ENCODE results near the gene STBD1. TPM values are rescaled to one million over a fixed set of nuclear protein-coding genes. Genes with fewer than 3 reads are reported as not detected.

Gene STBD1
- total and polyA plus RNA-seq, 9 of the 15 experiments (the other 6 are each of a cell fraction or from before 2014, with no cell fraction given) = 0.08 to 0.64 (median 0.27) TPM; not detected in 2

DNA sequence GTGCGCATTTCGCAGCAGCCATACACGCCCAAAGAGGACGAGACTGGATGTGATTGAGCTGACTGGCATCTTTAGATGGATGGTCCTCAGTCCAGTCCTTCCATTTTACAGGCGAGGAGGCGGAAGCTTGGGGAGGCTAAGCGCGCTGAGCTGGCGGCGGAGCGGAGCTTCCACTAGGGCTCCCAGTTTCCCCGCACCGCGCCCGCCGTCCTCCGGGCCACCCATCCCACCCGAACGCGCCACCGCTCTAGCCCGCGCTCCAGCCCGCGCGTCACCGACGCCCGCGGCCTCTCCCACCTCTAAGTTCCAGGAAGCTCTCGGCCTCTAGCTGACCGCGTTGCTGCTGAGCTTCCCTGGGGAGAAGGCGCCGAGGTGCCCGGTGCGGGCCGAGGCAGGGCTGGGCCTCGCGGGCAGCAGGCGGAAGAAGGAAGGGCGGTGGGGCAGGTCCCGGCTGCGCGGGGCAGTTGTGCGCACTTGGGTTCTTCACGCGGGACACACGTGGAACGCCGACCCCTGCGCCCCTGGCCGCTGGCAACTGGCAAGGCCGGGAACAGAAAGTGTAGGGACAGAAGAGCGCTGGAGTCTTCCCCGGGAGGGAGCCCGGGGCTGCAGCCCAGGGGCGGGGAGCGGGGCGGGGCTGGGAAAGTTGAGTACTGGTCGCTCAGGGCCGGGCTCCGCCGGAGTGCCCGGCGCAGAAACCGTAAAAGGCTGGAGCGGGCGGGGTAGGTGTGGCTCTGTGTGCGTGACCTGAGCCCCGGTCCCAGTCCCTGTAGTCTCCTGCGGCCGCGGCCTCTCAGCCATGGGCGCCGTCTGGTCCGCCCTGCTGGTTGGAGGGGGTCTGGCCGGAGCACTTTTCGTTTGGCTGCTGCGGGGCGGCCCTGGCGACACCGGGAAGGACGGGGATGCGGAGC, at the start of gene STBD1 (continued):
- TF ChIP-seq, protein P1, sequence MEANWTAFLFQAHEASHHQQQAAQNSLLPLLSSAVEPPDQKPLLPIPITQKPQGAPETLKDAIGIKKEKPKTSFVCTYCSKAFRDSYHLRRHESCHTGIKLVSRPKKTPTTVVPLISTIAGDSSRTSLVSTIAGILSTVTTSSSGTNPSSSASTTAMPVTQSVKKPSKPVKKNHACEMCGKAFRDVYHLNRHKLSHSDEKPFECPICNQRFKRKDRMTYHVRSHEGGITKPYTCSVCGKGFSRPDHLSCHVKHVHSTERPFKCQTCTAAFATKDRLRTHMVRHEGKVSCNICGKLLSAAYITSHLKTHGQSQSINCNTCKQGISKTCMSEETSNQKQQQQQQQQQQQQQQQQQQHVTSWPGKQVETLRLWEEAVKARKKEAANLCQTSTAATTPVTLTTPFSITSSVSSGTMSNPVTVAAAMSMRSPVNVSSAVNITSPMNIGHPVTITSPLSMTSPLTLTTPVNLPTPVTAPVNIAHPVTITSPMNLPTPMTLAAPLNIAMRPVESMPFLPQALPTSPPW (CRISPR knock-in tag; IDR thresholded peaks at IDR 0.05) = peak; percentile 33; the same call in 1 of the 2 replicates
- no peak for TF ChIP-seq ZNF695 (CRISPR knock-in tag; IDR thresholded peaks at IDR 0.05)
- no peak for TF ChIP-seq PHB (CRISPR knock-in tag; IDR thresholded peaks at IDR 0.05)
- TF ChIP-seq, protein P2, sequence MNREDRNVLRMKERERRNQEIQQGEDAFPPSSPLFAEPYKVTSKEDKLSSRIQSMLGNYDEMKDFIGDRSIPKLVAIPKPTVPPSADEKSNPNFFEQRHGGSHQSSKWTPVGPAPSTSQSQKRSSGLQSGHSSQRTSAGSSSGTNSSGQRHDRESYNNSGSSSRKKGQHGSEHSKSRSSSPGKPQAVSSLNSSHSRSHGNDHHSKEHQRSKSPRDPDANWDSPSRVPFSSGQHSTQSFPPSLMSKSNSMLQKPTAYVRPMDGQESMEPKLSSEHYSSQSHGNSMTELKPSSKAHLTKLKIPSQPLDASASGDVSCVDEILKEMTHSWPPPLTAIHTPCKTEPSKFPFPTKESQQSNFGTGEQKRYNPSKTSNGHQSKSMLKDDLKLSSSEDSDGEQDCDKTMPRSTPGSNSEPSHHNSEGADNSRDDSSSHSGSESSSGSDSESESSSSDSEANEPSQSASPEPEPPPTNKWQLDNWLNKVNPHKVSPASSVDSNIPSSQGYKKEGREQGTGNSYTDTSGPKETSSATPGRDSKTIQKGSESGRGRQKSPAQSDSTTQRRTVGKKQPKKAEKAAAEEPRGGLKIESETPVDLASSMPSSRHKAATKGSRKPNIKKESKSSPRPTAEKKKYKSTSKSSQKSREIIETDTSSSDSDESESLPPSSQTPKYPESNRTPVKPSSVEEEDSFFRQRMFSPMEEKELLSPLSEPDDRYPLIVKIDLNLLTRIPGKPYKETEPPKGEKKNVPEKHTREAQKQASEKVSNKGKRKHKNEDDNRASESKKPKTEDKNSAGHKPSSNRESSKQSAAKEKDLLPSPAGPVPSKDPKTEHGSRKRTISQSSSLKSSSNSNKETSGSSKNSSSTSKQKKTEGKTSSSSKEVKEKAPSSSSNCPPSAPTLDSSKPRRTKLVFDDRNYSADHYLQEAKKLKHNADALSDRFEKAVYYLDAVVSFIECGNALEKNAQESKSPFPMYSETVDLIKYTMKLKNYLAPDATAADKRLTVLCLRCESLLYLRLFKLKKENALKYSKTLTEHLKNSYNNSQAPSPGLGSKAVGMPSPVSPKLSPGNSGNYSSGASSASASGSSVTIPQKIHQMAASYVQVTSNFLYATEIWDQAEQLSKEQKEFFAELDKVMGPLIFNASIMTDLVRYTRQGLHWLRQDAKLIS (CRISPR knock-in tag; IDR thresholded peaks at IDR 0.05) = no peak
- TF ChIP-seq, protein P3, sequence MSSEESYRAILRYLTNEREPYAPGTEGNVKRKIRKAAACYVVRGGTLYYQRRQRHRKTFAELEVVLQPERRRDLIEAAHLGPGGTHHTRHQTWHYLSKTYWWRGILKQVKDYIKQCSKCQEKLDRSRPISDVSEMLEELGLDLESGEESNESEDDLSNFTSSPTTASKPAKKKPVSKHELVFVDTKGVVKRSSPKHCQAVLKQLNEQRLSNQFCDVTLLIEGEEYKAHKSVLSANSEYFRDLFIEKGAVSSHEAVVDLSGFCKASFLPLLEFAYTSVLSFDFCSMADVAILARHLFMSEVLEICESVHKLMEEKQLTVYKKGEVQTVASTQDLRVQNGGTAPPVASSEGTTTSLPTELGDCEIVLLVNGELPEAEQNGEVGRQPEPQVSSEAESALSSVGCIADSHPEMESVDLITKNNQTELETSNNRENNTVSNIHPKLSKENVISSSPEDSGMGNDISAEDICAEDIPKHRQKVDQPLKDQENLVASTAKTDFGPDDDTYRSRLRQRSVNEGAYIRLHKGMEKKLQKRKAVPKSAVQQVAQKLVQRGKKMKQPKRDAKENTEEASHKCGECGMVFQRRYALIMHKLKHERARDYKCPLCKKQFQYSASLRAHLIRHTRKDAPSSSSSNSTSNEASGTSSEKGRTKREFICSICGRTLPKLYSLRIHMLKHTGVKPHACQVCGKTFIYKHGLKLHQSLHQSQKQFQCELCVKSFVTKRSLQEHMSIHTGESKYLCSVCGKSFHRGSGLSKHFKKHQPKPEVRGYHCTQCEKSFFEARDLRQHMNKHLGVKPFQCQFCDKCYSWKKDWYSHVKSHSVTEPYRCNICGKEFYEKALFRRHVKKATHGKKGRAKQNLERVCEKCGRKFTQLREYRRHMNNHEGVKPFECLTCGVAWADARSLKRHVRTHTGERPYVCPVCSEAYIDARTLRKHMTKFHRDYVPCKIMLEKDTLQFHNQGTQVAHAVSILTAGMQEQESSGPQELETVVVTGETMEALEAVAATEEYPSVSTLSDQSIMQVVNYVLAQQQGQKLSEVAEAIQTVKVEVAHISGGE (CRISPR knock-in tag; IDR thresholded peaks at IDR 0.05) = 0 out of 6 replicates have a peak, but pooled peaks of 1 of the 3 experiments have one; percentile 47
- no peak for TF ChIP-seq SNIP1 (IDR thresholded peaks at IDR 0.05; ENCODE audit: low read depth)
- TF ChIP-seq FOXA1 (IDR thresholded peaks at IDR 0.05; ENCODE audit: borderline replicate concordance) = no peak
- TF ChIP-seq MYC (IDR thresholded peaks at IDR 0.05; ENCODE audit: low read depth, low read length) = 0 out of 2 replicates have a peak, but pooled peaks have one; percentile 19
- TF ChIP-seq MYC (CRISPR knock-in tag; IDR thresholded peaks at IDR 0.05; ENCODE audit: borderline replicate concordance, low read depth) = no peak
- TF ChIP-seq HCFC1 (IDR thresholded peaks at IDR 0.05; ENCODE audit: low read depth, low read length) = no peak
